GM12878 (cell line): Measurements from ENCODE around the gene MGARP.

ENCODE experiments used
- BACH1 ChIP-seq: fragments of 450-650 bp; IDR thresholded peaks from 2 replicates; pipeline ENCODE4 v1.6.1; 2017; ENCODE audit warnings: mild to moderate bottlenecking, borderline replicate concordance
- EZH2 ChIP-seq: IDR thresholded peaks from 2 replicates; pipeline ENCODE4 v1.6.1; 2012; ENCODE audit warnings: low read depth, mild to moderate bottlenecking, control low read depth, inconsistent platforms, low read length, borderline replicate concordance; ENCODE audit not compliant: control insufficient read depth
- FOXM1 ChIP-seq: IDR thresholded peaks from 2 replicates; pipeline ENCODE4 v1.6.1; 2012; ENCODE audit warnings: low read depth, mild to moderate bottlenecking, inconsistent platforms, low read length, moderate library complexity
- HDAC2 ChIP-seq: fragments of 200-600 bp; sonication (generic); IDR thresholded peaks from 2 replicates; pipeline ENCODE4 v1.6.1; 2017
- RAD21 ChIP-seq: IDR thresholded peaks from 2 replicates; pipeline ENCODE4 v1.6.1; 2011; ENCODE audit warnings: mild to moderate bottlenecking, low read depth, low read length, moderate library complexity; ENCODE audit not compliant: insufficient read depth
- RFX5 ChIP-seq: IDR thresholded peaks from 2 replicates; pipeline ENCODE4 v1.6.1; 2011; ENCODE audit warnings: low read depth, low read length, improper control_type of control experiment
- SMC3 ChIP-seq: IDR thresholded peaks from 2 replicates; pipeline ENCODE4 v1.6.1; 2011; ENCODE audit warnings: low read length, improper control_type of control experiment, borderline replicate concordance
- TAF1 ChIP-seq: IDR thresholded peaks from 2 replicates; pipeline ENCODE4 v1.6.1; 2011; ENCODE audit warnings: mild to moderate bottlenecking, low read depth, low read length, borderline replicate concordance
- TARDBP ChIP-seq: IDR thresholded peaks from 2 replicates; pipeline ENCODE4 v1.6.1; 2016; ENCODE audit warnings: borderline replicate concordance
- ZNF274 ChIP-seq: IDR thresholded peaks from one replicate; pipeline ENCODE4 v1.8.0; 2011; ENCODE audit not compliant: insufficient read length, insufficient read depth
- TF ChIP-seq, protein P1 (sequence below), 3 experiments: IDR thresholded peaks in 2 of 3; conservative IDR thresholded peaks in 1 of 3; 2 replicates each; pipeline ENCODE4 v1.5.1; 2011; ENCODE audit warnings: low read depth in 3 of 3, low read length in 3 of 3, mild to moderate bottlenecking in 3 of 3, control low read depth in 2 of 3, moderate library complexity in 2 of 3, inconsistent platforms in 1 of 3, mixed read lengths in 1 of 3; ENCODE audit not compliant: control insufficient read depth in 2 of 3, insufficient read depth in 1 of 3; ENCODE audit errors: extremely low read depth in 1 of 3
- TF ChIP-seq, protein P2 (sequence below): IDR thresholded peaks from 2 replicates; pipeline ENCODE4 v1.6.1; 2011; ENCODE audit warnings: low read depth, low read length, improper control_type of control experiment, borderline replicate concordance

DNA sequence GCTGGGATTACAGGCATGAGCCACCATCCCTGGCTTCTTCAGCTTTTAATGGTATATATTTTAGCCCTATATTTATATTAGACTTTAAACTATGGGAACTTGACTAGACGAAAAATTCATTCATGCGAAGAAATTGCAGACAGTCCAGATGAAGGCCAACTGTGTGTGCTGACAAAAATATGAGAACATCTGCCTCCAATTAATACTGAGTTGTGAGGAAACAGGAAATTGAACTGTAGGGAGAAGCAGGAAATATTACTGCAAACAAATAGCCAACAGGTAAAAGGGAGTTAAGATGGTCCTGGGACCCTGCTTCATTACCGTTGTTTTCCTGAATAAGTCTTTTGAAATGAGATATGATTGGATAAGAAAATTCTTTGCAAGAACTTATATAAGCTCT lies 26.3 kb downstream of the MGARP start:
- TF ChIP-seq, protein P1, sequence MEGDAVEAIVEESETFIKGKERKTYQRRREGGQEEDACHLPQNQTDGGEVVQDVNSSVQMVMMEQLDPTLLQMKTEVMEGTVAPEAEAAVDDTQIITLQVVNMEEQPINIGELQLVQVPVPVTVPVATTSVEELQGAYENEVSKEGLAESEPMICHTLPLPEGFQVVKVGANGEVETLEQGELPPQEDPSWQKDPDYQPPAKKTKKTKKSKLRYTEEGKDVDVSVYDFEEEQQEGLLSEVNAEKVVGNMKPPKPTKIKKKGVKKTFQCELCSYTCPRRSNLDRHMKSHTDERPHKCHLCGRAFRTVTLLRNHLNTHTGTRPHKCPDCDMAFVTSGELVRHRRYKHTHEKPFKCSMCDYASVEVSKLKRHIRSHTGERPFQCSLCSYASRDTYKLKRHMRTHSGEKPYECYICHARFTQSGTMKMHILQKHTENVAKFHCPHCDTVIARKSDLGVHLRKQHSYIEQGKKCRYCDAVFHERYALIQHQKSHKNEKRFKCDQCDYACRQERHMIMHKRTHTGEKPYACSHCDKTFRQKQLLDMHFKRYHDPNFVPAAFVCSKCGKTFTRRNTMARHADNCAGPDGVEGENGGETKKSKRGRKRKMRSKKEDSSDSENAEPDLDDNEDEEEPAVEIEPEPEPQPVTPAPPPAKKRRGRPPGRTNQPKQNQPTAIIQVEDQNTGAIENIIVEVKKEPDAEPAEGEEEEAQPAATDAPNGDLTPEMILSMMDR (IDR thresholded peaks at IDR 0.05 in 2 of 3, conservative IDR thresholded peaks at IDR 0.05 in 1 of 3; ENCODE audit: control insufficient read depth in 2 of 3, extremely low read depth in 1 of 3, insufficient read depth in 1 of 3, low read depth in 3 of 3, low read length in 3 of 3): no peak
- TF ChIP-seq TARDBP: no peak
- TF ChIP-seq EZH2: no peak
- TF ChIP-seq BACH1: no peak
- no peak for TF ChIP-seq TAF1
- TF ChIP-seq, protein P2, sequence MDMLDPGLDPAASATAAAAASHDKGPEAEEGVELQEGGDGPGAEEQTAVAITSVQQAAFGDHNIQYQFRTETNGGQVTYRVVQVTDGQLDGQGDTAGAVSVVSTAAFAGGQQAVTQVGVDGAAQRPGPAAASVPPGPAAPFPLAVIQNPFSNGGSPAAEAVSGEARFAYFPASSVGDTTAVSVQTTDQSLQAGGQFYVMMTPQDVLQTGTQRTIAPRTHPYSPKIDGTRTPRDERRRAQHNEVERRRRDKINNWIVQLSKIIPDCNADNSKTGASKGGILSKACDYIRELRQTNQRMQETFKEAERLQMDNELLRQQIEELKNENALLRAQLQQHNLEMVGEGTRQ: no peak
- TF ChIP-seq HDAC2: no peak
- no peak for TF ChIP-seq RFX5
- no peak for TF ChIP-seq RAD21
- no peak for TF ChIP-seq FOXM1
- no peak for TF ChIP-seq SMC3
- TF ChIP-seq ZNF274: no peak
